Measurements from ENCODE around the gene TMEM131L. TPM values are rescaled to one million over a fixed set of nuclear protein-coding genes. Genes with fewer than 3 reads are reported as not detected.

Gene TMEM131L
- total and polyA plus RNA-seq, 9 donors = 3.6 to 18.4 (median 10.7) TPM

GRCh38 chr4:153480704-153481103 is 14.5 kb downstream of the TMEM131L start:
- 93 to 98% (median 95%) methylated on average over 5 of the region's 5 CpGs for WGBS, 3 donors
- H3K9me3 ChIP-seq = no peaks in the 10 kb centered on the region
- no peak for DNase-seq
- H3K4me1 ChIP-seq (ENCODE audit: insufficient read depth) = peaks cover 1% of the 10 kb centered on the region
- intact Hi-C loops (cut with DNase I) = no loop called here
- H3K4me3 ChIP-seq = no peak overlapping the region
- H3K27ac ChIP-seq = no peak overlapping the region
- no peak for TF ChIP-seq POLR2A (IDR thresholded peaks at IDR 0.05)
- TF ChIP-seq EP300 (IDR thresholded peaks at IDR 0.05) = no peak
- no peak for TF ChIP-seq CTCF (IDR thresholded peaks at IDR 0.05)
- no peaks in the 10 kb centered on the region for H3K36me3 ChIP-seq
- no peaks in the 10 kb centered on the region for H3K27me3 ChIP-seq

GRCh38 chr4:153481478-153481877 is 15.3 kb downstream of the TMEM131L start:
- DNase-seq = no peak
- Histone ChIP-seq H3K27me3 (no peaks in the 10 kb centered on the region), H3K36me3 (no peaks in the 10 kb centered on the region), H3K27ac (no peak overlapping the region), H3K4me3 (no peak overlapping the region), H3K9me3 (no peaks in the 10 kb centered on the region), H3K4me1 (ENCODE audit: insufficient read depth) (peaks cover 1% of the 10 kb centered on the region)
- intact Hi-C loops (cut with DNase I) = no loop called here
- 95 to 98% (median 98%) methylated on average over 9 of the region's 9 CpGs for WGBS, 3 donors
- TF ChIP-seq EP300 (IDR thresholded peaks at IDR 0.05) (no peak), POLR2A (IDR thresholded peaks at IDR 0.05) (no peak), CTCF (IDR thresholded peaks at IDR 0.05) (no peak)

DNA sequence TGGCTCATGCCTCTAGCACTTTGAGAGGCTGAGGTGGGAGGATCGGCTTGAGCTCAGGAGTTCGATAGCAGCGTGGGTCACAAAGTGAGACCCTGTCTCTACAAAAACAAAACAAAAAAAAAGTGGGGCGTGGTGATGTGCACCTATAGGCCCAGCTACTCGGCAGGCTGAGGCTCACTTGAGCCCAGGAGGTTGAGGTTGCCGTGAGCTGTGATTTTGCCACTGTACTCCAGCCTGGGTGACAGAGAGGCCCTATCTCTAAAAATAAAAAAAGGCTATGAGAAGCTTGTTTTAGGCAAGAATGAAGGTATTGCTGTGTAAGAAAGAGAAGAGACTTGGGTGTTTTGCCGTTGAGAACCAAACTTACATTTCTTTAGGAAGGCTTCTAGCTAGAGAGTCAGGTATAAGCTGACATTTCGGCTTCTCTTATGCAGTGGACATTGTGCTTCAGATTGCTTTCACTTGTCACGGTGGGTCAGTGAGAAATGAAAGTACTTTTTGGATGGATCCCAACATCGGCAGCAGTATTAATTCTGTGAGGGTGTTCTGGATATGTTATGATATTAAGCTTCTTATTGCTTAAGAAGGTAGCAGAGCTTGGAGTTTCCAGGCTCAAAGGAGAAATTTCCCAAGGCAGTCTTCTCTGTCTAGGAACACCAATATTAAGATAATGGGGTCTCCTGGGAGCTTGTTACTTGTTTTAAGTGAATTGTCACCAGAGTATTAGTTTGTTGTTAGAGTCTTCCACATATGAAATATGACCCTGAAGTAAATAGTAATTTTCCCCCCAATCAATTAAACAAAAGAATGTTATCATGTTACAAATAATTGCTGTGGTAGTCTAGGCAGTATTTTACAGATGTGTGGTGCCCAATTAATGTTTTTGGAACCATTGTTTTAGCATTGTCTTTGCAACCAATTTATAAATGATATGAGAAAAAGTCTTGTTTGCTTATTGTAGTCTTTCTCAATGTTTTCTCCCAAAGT is 17.6 kb downstream of the TMEM131L start:
- Histone ChIP-seq H3K27me3 (no peaks in the 10 kb centered on the region), H3K4me1 (ENCODE audit: insufficient read depth) (peaks cover 11% of the 10 kb centered on the region), H3K36me3 (no peaks in the 10 kb centered on the region), H3K27ac (no peak overlapping the region), H3K4me3 (peak overlapping the region; percentile 4), H3K9me3 (no peaks in the 10 kb centered on the region)
- no peak for TF ChIP-seq CTCF (IDR thresholded peaks at IDR 0.05)
- no peak for TF ChIP-seq POLR2A (IDR thresholded peaks at IDR 0.05)
- no peak for TF ChIP-seq EP300 (IDR thresholded peaks at IDR 0.05)
- WGBS, 3 donors = 50 to 54% (median 52%) methylated on average over 10 of the region's 10 CpGs
- DNase-seq = no peak
- intact Hi-C loops (cut with DNase I) = no loop called here

DNA sequence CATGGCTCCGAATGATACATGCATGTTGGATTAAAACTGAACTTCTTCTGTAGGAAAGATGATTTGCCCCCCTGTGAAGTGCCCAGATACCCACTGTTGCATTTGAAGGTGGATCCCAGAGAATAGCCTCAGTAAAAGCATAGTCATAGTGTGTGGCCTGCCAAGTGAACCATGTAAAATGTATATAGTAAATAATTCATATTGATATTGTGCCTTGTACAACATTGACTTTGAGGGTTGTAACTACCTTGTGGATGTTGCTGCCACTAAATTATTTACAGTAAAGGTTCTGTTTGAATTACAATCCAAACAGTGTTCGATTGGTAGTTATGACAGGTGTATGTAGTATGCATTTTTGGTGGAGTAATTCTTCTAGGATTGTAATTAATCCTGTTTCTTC is 19.2 kb downstream of the TMEM131L start:
- H3K27ac ChIP-seq = no peak overlapping the region
- H3K4me1 ChIP-seq (ENCODE audit: insufficient read depth) = peaks cover 12% of the 10 kb centered on the region
- no peak for DNase-seq
- intact Hi-C loops (cut with DNase I) = no loop called here
- H3K9me3 ChIP-seq = no peaks in the 10 kb centered on the region
- TF ChIP-seq POLR2A (IDR thresholded peaks at IDR 0.05) = no peak
- TF ChIP-seq CTCF (IDR thresholded peaks at IDR 0.05) = no peak
- no peak for TF ChIP-seq EP300 (IDR thresholded peaks at IDR 0.05)
- WGBS, 3 donors = 92 to 97% (median 97%) methylated on average over 2 of the region's 2 CpGs
- H3K36me3 ChIP-seq = no peaks in the 10 kb centered on the region
- no peaks in the 10 kb centered on the region for H3K27me3 ChIP-seq
- H3K4me3 ChIP-seq = no peak overlapping the region
